HG03066 (cell line): ENCODE results near the gene CBX8.

Source experiments
- ATAC-seq: cut with Tn5 transposase; IDR thresholded peaks from one replicate; pipeline ENCODE4 v1.9.1; 2021; ENCODE audit warnings: low read depth; ENCODE audit not compliant: unreplicated experiment

The CBX8 gene

DNA sequence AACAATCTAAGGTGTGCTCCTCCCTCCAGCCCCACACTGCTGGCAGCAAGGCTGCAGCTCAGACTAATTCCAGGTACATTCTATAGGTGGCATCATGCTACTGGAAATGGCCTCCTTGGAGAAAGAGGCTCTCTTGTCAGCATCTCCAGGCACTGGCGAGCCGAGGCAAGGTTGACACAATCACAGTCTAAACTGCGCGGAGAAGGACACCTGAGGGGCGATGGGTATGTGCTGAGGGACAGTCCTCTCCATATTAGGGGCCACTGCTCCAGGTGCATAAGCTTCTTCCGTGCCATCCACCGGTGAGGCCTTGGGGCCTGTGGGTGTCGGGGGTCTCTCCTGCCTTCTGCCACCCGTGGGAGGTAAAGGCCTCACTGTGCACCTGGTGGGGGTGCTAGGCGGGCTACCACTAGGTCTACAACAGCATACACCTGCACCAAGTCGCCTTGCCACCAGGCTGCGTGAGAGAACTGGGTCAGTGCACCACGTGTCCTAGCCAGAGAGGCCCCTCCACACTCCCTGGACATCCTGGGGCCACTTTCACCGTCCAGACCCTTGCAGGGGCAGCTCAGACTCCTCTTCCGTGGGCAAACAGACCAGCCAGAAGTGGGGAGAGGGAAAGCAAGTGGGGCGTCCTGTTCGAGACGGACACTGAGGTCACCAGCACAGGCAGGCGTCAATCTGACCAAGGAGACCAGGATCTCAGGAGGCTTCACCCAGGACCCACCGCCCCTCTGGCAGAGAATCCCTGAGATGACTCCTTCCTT lies 12.1 kb upstream of the CBX8 start:
- ATAC-seq, result no peak

DNA sequence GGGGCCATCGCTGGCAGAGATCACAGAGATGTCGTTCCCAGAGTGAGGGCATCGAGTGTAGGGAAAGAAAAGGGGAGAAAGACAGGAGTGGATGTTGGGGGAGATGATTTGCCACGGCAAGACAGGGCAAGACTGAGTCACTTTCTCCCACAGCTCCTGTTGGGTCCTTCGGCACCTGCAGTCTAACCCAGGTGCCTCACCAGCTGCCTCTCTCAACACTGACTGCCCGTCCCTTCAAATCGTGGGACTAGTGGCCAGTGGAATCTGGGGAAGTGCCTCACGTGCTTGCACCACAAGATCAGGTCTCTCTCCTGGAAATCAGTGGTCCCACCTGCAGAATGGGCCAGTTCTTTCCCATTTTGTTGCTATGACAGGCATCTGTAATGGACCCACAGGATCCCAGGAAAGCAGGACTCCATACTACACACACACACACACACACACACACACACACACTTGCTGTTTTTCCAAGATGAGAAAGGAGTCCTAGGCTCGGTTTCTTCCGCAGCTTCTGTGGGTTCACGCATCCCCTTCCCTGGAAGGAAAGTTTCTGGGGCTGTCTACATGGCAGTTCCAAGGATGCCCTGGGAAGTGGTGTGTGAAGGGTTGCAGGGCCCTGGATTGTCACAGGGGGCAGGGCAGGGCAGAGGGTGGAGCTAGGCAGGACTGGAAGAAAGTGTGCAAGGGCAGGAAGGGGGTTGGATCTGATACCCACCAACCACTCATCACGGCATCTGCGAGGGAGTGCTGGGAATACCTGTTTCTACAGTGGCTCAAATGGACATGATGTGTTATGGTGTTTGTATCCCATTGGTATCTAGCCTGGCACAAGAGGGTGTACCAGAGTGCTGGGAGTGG lies 10.2 kb upstream of the CBX8 start:
- no peak for ATAC-seq

DNA sequence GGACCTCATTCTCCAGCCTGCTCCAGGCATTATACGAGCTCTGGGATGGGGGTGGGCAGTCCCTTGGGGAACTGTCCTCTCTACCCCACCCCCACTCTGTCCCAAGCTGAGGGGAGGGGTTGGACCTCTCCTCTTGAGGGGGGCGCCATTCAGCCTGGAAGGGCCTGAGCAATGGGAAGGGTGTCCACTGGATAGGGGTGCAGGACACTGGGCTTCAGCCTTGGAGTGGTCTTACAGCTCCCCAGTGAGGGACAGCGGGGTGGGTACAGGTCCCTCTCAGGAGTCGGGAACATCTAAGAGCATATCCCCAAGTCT lies 9.5 kb upstream of the CBX8 start:
- ATAC-seq, result no peak

DNA sequence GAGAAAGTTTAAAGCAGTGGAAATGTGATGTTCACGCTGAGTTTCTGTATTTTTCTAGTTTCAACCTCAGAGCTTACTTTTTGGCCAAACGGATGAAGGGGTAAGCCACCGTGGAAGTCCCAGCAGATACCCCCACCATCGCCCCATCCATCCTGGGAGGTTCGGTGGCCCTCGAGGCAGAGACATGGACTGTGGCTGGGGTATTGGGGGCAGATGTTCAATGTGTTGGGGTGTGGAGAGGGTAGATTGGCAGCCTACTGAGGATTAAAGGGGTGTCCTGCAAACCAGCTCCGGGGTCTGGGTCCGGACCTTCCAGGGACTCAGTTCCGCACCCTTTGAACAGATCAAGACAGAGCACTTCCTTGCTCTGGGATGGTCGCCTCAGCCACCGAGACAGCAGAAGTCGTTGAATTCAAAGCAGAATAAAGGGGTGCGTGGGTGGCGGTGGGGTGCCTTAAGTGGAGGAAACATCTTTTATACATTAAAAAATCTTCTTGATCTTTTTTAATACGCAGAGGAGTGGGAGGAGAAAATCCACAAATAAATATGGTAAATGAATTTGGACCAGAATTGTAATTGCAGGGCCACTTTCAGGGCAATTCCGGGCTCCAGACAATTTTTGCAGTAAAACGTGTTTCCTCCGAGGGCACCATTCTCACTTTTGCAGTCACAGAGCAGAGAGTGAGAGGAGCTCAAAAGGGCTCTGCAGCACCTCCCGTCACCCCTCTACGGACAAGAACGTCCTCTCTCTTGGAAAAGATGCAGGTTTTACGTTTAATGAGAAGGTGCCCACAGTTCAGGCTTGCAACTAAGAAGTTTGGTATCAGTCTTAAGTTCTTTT lies 8.2 kb upstream of the CBX8 start:
- no peak for ATAC-seq

DNA sequence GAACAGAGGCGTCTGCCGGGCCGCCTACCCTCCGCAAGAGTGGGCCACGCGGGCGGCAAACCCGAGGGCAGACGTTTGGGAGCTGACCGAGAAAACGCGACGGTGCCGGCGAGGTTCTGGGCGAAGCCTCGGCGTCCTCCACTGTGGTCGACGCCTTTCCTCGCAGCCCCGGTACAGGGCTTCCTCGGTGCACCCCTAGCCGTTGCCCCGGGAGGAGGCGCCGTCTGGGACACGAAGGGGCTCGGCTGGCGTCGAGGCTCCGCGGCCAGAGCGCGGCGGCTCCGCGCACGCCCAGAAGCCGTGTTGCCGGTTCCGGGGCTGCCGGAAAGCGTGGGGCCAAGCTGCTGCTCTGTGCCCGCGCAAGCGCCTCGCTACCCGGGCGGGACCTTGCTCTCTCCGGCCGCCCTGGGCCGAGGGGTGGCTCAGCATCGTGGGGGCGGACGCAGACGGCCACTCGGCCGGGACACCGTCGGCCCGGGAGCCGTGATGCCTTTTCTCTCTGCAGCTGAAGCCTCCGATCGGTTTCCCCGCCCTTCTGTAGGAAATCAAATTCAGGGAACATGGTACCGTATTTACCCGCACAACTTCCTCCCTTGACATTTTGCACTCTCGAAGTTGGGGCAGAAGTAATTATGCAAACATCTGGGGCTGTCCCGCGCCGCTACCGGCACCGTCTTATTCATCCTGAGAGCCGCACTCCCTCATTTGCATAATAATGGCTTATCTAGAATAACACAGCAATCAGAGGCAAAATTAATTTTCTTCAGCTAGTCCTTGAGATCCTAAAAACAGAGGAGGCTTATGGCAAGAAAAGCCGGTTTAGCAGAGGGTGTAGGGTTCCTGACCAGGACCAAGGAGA lies 7.3 kb upstream of the CBX8 start:
- ATAC-seq, result peak; percentile 61

DNA sequence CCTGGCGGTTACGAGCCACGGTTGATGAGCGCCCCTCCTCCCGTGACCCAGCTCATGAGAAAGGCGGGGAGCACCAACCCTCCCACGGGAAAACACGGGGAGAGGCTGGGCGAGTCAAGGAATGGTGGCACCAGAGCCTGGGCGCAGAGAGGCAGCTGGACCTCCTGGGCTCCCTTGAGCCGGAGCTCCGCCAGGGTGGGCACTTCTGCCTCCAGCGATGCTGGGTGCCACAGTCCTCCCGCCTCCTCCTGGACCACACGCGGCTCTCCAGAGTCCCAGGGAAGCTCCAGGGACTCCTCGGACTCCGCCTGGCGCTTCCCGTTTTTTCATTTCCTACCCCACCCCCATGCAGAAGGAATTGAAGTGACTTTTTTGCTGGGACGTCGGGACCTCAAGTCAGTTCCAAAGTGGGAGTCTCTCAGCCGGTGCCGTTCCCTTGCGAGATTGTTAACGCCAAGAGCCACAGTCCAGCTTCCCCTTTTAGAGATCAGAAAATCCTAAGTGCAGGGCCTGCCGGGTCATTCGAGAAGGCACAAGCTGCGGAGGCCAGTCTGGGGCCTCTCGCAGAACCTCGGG lies 6.6 kb upstream of the CBX8 start:
- ATAC-seq, result no peak

DNA sequence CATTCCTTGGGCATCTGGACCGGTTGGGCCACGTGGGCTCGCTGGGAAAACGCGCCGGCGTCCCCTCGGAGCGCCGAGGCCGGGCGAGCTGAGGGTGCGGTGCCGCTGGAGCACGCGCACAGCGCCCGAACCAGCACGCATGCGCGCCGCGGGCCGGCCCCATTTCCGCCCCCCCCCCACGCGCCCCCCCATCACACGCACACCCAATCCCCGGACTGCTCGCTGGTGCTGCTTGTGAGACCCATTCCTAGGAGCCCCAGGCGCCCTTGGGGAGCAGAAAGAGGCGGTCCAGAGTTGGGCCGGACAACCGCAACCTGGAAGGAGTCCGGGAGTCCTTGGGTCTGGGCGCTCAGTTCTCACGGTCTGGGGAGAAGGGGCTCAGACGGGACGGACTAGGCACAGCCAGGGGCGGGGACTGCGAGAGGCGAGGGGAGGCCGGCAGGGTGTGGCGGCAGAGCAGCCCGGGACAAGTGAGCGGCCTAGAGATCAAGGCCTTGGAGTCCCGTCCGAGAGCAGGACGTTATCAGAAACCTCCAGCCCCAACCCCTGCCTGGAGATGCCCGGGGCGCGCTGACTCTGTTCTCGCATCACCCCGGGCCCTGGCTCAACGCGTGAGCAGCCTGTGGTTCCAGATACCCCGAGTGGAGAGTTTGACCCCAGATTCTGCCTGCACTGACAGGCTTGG lies 6.0 kb upstream of the CBX8 start:
- no peak for ATAC-seq

DNA sequence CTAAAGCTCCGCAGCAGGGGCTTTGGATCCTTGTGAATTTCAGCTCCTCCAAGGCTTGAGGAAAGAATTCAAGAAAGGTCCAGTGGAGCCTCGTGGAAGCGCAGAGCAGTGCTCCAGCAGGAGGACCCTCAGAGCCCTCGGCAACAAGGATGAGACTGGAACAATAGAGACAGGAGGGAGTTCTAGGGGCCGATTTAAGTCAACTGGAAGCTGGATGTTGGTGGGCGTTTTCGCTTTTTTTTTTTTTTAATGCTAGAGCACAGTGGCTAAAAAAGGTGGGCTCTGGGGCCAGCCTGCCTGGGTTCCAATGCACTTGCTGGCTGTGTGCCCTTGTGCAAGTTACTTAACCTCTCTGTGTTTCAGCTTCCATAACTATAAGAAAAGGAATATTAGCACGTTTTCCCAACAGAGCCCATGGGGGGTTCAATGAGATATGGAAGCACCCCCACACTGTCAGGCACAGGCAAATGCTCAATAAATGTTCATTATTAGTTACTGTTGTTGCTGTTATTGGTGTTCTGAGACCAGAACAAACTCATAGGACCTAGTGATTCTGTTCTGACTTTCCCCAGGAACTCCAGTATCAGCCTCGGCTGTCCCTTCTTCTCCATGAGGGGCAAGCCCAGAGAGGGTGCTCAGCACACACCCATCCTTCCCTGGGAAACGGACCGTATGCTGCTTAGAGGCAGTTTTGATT lies 5.3 kb upstream of the CBX8 start:
- no peak for ATAC-seq

DNA sequence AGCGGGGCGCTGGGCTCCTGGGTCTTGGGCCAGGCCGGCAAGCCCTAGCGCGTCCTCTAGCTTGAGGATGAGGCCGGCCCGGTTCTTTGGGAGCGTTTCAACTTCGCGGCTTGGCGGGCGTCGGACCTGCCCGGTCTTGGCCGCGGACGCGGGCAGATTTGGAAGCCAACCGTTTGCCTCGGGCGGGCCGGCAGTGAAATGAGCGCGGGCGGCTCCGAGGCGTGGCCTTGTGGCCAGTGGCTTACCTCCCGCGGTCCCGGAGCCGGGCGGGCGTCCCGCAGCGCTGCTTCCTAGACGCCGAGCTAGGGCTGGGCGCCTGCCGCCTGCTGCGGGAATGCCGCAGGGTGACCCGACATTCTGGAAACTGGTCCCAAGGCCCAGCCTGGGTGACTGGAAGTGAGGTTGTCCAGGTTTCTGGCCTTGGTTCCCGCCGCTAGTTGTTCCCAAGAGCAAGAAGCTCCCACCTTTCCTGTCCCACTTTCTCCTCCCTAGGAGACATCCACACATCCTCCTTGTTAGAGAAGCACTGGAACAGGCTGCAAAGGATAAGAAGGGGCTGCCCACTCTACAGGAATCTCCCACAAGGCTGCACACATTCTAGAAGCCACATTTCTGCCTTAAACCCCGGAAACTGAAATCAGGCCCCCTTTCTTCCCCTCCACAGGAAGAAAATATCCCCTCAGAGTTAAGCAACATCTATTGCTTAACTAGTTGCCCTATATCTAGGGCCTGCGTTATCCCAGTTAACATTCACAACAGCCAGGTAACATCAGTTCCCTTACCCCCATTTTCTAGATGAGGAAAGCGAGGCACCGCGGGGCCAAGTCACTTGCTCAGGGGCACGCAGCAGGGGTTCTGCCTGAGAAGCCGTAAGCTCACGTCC lies 4.5 kb upstream of the CBX8 start:
- no peak for ATAC-seq

DNA sequence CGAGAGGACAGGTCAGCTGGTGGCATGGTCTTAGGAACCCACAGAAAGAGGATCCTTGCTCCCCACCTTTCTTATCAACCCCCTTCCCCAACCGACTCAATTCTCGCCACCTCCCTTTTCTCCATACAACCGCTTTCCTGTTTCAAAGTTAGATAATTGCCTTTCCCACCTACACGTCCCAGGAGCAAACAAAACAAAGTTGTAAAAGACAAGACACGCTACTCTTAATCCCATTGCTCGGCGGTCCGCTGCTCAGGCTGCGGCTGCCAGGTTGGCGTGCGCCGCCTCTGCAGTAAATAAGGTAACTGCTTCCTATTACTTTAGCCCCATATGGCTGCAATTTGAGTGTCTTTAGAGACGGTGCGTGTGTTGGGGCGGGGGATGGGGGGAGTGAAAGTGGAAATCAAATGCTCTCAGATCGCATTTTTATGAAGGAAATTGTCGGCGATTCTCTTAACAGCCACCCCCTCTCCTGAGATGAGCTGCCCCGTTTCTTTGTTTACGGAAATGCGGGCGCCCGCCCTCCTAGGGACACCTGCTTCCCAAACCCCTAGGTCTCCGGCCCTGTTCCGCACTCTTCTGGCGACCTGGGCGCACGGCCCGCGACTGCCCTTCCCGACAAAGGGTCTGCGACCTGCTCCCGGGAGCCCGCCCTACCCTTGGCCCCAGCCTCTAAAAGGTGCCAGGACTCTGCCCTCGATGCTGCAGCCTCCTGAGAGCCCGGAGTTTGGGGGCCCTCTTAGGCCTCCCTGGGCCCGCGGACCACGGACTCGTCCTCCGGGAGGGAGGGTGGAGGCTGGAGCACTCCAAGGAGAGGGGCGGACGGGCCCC lies 3.7 kb upstream of the CBX8 start:
- ATAC-seq, result no peak

DNA sequence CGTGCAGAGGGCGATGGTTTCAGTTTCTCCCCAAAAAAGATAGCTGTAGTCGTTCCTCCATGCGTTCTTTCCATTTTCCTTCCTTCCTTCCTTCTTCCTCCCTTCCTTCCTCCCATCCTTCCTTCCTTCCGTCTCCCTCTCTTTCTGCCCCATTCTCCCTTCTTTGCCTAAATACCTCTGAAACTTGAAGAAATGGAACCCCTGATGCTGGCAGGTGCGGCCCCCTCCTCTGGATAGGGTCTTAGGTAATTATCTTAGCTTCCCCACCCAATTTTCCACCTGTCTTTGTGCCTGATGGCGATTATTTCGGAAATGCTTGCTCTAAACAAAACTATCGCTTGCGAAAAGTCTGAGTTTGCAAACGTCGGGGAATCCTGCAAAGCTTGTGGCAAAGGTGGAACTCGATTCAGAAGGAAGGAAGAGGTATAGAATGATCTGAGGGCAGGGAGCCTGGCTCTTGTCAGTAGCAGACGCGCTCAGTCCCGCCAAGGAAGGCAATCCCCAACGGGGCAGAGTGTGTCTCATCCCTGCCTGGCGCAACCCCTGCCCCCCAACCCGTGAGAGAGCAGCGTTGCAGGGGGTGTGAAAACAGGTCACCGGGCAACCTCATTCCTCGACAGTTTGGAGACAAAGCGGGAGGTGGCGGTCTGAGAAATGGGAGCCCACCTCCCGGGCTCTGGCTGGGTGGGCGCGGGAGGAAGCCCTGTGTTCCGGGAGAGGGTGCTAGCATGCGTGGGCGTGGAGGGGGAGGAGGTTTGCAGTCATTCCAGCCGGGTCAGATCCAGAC lies 2.9 kb upstream of the CBX8 start:
- ATAC-seq, result no peak

DNA sequence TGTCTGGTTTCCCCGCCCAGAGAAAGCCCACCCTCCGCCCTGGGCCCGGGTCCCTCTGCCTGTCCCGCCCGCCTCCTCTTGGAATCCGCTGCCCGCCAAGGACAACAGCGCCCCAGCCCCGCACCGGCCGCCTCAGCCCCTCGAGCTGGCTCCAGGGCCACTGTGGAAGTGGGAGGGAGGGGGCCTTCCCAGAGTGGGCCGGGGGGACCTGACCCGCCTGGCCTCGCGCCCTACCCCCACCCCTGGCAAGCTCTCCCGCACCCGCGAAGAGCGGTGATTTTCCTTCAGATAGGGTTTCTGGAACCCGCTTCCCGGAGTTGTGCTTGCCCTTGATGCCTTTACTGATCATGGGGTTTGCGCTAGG lies 2.3 kb upstream of the CBX8 start:
- ATAC-seq, result no peak

DNA sequence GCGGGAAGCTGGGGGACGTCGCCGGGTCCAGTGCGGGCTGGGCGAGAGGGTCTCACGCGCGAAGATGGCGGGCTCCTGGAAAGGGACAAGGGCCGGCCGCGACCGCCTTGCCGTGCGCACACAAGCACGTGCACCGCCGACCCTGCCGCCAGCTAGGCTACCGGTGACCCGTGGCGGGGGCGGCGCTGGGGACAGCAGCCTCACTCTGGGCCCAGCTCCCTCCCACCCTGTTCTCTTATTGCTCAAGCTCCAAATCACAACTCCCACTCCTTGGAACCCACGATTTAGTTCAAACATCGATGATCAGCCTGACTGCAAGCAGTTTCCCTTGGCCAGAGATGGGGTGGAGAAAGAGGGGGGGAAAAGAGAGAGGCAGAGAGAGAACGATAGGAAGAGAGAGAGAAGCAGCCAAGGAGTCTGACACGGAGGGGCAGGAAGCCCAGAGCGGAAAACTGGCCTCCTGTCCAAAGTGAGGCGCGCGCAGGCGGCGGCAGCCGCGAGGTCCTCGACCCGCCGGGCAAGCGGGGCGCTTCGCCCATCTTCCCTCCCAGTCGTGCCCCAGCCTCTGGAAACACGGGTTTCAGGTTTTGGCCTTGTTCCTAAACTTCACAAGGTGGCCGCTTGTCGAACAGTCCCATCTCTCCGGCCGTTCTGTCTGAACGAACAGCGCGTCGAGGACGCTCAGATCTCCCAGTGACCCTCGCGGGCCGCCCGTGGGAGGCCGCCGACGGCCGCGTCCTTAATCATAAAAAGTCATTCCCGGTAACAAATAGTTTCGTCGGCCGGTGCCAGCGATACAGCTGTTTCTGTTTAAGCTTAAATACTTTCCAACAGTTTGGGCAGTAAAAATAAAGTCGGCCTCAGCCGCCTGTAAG lies 1.7 kb upstream of the CBX8 start:
- ATAC-seq, result no peak

DNA sequence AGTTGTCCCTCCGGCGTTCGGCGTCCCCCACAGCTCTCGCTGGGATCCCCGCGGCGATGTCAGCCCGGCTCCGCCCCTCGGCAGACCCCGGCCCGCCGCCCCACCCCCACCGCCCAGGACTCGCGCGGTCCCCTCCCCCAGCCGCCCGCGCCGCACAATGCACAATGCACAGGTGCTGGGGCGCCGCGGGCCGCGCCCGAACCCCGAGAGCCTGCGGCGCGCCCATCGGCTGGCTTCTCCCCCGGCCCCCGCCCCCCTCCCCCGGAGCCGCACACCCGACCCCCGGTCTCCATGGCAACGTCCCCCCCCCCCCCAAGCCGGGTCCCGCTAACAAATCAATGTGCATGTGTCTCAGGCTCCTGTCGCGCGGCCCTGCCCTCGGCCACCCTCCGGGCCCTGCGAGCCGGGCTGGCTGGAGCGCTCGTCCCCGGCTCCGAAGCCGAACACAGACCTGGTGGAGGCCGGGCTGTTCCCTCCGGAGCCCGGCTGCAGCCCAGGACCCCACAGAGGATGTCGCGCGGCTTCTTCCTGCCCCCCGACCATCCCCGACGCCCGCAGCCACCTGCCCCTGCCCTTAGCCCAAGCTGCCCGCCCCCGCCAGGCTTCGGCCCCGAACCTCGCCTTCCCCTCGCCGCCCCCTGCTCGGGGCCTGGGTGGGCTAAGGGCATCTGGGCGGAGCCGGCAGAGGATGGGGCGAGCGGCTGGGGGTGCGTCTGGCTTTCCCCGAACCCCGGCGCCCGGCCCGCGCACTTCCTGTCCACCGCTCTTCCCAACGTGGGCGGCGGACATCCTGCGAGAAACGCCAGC lies 818 bp upstream of the CBX8 start:
- ATAC-seq, result peak; percentile 10

DNA sequence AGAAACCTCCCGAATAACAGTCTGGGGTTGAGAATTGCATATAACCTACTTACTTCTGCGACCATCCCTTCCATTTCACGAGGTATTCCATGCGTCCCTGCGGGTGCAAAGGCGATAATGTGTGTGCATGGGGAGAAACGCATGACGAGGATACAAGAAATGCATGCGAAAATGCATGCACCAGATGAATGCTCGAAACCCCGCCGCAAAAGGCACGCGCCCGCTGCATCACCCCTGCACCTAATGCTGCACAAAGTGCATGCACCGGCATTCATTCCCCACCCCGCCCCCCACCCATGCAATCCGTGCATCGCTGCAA lies 474 bp downstream of the CBX8 start:
- ATAC-seq, result no peak
